OCI-LY7 (cell line): Measurements from ENCODE around the gene PDE2A. TPM values are rescaled to one million over a fixed set of nuclear protein-coding genes. Genes with fewer than 3 reads are reported as not detected.

ENCODE experiments used
- BruUV-seq: library from RNA; stranded (reverse); fragments of 400-500 nt; replicated peaks from 2 replicates; lab custom pipeline; 2021; lab: Mats Ljungman, UMichigan
- CTCF ChIA-PET: fragments of 300-600 bp; sonication (Branson Sonifier 250); formaldehyde crosslinking; loops from one replicate; lab custom pipeline; 2022; ENCODE audit warnings: antibody characterized with exemption; ENCODE audit not compliant: unreplicated experiment; lab: Charles Lee
- POLR2A ChIA-PET: fragments of 300-600 bp; sonication (Branson Sonifier 250); formaldehyde crosslinking; loops from one replicate; lab custom pipeline; 2022; ENCODE audit warnings: antibody characterized with exemption; lab: Charles Lee
- DNase-seq: peaks from one replicate; pipeline ENCODE4 v3.0.0-alpha.2; 2015; ENCODE audit warnings: low spot score
- H2AFZ ChIP-seq: fragments of 200-600 bp; sonication (generic), shearing (Covaris generic); 2 replicates; pipeline ENCODE4 v1.6.1; 2014; ENCODE audit warnings: mild to moderate bottlenecking, antibody characterized with exemption, low read length, moderate library complexity
- H3K27ac ChIP-seq: fragments of 200-600 bp; sonication (generic); 2 replicates; pipeline ENCODE4 v1.5.1; 2014; ENCODE audit warnings: mixed run types, low read depth, mild to moderate bottlenecking, moderate library complexity, low read length, inconsistent platforms; ENCODE audit not compliant: poor library complexity, severe bottlenecking
- H3K36me3 ChIP-seq: fragments of 200-600 bp; sonication (generic); 2 replicates; pipeline ENCODE4 v1.6.1; 2014; ENCODE audit warnings: mild to moderate bottlenecking, antibody characterized with exemption, low read length, moderate library complexity, mixed read lengths; ENCODE audit not compliant: insufficient read depth
- H3K4me1 ChIP-seq: fragments of 200-600 bp; sonication (generic); 2 replicates; pipeline ENCODE4 v1.5.1; 2014; ENCODE audit warnings: mild to moderate bottlenecking, low read length; ENCODE audit not compliant: insufficient read depth, poor library complexity, severe bottlenecking
- H3K4me2 ChIP-seq: fragments of 200-600 bp; sonication (generic); 2 replicates; pipeline ENCODE4 v1.6.1; 2014; ENCODE audit warnings: mild to moderate bottlenecking, low read length
- H3K4me3 ChIP-seq: fragments of 200-600 bp; sonication (generic); 2 replicates; pipeline ENCODE4 v1.5.1; 2014; ENCODE audit warnings: mild to moderate bottlenecking, low read depth, low read length; ENCODE audit not compliant: poor library complexity, severe bottlenecking
- H3K79me2 ChIP-seq: fragments of 200-600 bp; sonication (generic); 2 replicates; pipeline ENCODE4 v1.6.1; 2016; ENCODE audit warnings: low read depth, mild to moderate bottlenecking, low read length, moderate library complexity, mixed read lengths; ENCODE audit not compliant: insufficient read depth
- H3K9me2 ChIP-seq: fragments of 200-600 bp; sonication (generic); 2 replicates; pipeline ENCODE4 v1.6.1; 2016; ENCODE audit warnings: mild to moderate bottlenecking, low read length, mixed read lengths; ENCODE audit not compliant: insufficient read depth
- H3K9me3 ChIP-seq: fragments of 200-600 bp; sonication (generic); 2 replicates; pipeline ENCODE4 v1.6.1; 2014; ENCODE audit warnings: mild to moderate bottlenecking, mixed run types, low read length, mixed read lengths
- H4K20me1 ChIP-seq: fragments of 200-600 bp; sonication (generic); 2 replicates; pipeline ENCODE4 v1.6.1; 2014; ENCODE audit warnings: mild to moderate bottlenecking, antibody characterized with exemption, low read length, moderate library complexity, mixed read lengths; ENCODE audit not compliant: insufficient read depth
- EZH2phosphoT487 ChIP-seq: fragments of 200-600 bp; sonication (generic); IDR thresholded peaks from 2 replicates; pipeline ENCODE4 v1.6.1; 2018; ENCODE audit warnings: low read depth, borderline replicate concordance, mild to moderate bottlenecking, mixed run types, antibody characterized with exemption, low read length, moderate library complexity, mixed read lengths
- intact Hi-C: fragments of 100-400 bp; cut with micrococcal nuclease; formaldehyde crosslinking; loops from one replicate; pipeline ENCODE4 v1.10.0; 2022; ENCODE audit not compliant: unreplicated experiment
- total RNA-seq, 2 experiments: library from RNA; depleted of rRNA in 1 of 2; stranded (reverse); fragments of >200 nt in 1 of 2; shearing (Covaris generic) in 1 of 2; gene quantifications; 2 replicates each; pipeline ENCODE4 v1.2.3, GENCODE V29; 2014 to 2022
- TF ChIP-seq, protein P1 (sequence below): fragments of 200-600 bp; sonication (generic); conservative IDR thresholded peaks from 2 replicates; pipeline ENCODE4 v1.5.1; 2014; ENCODE audit warnings: mild to moderate bottlenecking, antibody characterized with exemption, low read length, moderate library complexity, mixed read lengths

Gene PDE2A
- total RNA-seq, 2 experiments from 2014 or later, result 0.68 TPM; not detected in 1

DNA sequence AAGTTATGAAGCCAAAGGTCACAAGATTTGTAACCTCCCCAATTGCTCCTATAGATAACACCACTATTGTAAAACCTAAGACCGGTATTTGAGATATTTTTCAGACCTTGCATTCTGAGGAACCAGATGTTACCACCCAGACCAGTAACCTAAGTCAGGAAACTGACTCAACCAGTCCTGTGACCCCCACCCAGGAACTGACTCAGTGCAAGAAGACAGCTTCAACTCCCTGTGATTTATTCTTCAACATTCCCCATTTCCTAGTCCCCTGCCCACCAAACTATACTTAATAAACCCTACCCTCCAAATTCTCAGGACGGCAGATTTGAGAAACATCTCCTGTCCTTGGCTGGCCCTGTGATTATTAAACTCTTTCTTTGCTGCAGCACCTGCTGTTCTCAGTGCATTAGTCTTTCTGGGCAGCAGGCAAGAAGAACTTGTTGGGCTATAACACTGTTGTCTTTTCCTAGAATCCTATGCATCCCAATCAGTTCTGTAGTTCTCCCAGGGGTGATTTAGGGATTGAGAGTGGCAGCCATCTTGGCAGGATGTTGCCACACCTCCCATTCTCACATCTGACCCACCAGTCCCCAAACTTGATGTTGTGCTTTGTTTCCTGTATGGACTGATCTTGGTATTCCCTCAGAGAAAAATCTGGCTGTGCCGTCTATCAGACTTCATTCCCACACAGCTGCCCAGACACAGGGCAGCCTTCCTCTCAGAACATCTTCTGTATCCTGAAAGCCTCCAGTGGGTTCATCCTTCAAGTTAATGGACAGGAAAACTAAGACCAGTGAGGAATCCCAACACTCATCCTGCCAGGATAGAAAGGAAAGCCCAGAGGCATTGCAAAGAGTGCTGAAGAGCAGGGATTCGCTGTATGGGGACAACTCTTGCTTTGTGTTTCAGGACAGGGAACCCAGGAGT, 104.0 kb downstream of the PDE2A start:
- TF ChIP-seq EZH2phosphoT487, result no peak
- TF ChIP-seq, protein P1, sequence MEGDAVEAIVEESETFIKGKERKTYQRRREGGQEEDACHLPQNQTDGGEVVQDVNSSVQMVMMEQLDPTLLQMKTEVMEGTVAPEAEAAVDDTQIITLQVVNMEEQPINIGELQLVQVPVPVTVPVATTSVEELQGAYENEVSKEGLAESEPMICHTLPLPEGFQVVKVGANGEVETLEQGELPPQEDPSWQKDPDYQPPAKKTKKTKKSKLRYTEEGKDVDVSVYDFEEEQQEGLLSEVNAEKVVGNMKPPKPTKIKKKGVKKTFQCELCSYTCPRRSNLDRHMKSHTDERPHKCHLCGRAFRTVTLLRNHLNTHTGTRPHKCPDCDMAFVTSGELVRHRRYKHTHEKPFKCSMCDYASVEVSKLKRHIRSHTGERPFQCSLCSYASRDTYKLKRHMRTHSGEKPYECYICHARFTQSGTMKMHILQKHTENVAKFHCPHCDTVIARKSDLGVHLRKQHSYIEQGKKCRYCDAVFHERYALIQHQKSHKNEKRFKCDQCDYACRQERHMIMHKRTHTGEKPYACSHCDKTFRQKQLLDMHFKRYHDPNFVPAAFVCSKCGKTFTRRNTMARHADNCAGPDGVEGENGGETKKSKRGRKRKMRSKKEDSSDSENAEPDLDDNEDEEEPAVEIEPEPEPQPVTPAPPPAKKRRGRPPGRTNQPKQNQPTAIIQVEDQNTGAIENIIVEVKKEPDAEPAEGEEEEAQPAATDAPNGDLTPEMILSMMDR, result no peak
- Histone ChIP-seq H3K4me1 (no peaks in the 10 kb centered on the region), H4K20me1 (no peaks in the 10 kb centered on the region), H3K9me2 (no peaks in the 10 kb centered on the region), H3K36me3 (no peaks in the 10 kb centered on the region), H3K9me3 (no peaks in the 10 kb centered on the region), H3K27ac (no peak overlapping the region), H3K4me3 (no peak overlapping the region), H3K79me2 (no peaks in the 10 kb centered on the region), H2AFZ (no peak overlapping the region), H3K4me2 (no peak overlapping the region)
- no TSS peak for BruUV-seq
- no peak for DNase-seq
- POLR2A ChIA-PET, result no interaction called here
- CTCF ChIA-PET, result no interaction called here
- intact Hi-C loops, result no loop called here

DNA sequence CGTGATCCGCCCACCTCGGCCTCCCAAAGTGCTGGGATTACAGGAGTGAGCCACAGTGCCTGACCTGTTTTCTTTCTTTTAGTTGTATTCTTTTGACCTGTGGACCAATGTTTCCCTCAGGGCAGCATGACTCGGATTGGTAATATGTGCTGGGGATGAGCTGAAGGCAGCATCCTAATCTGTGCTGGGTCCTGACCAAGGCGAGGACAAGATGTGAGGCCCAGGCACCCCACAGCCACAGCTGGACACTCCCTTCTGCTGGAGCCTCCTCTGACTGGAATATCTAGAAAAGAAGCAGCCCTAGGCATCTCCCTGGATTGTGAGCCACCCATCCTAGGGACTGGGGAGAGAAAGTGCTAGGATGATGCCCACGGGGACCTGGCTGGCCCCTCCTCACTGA, 105.4 kb downstream of the PDE2A start:
- Histone ChIP-seq H2AFZ (no peak overlapping the region), H3K9me3 (no peaks in the 10 kb centered on the region), H4K20me1 (no peaks in the 10 kb centered on the region), H3K36me3 (no peaks in the 10 kb centered on the region), H3K27ac (no peak overlapping the region), H3K4me1 (no peaks in the 10 kb centered on the region), H3K4me3 (no peak overlapping the region), H3K79me2 (no peaks in the 10 kb centered on the region), H3K4me2 (no peak overlapping the region), H3K9me2 (no peaks in the 10 kb centered on the region)
- POLR2A ChIA-PET, result no interaction called here
- DNase-seq, result no peak
- no TSS peak for BruUV-seq
- intact Hi-C loops, result no loop called here
- TF ChIP-seq EZH2phosphoT487, result no peak
- TF ChIP-seq, protein P1, result no peak
- CTCF ChIA-PET, result no interaction called here

DNA sequence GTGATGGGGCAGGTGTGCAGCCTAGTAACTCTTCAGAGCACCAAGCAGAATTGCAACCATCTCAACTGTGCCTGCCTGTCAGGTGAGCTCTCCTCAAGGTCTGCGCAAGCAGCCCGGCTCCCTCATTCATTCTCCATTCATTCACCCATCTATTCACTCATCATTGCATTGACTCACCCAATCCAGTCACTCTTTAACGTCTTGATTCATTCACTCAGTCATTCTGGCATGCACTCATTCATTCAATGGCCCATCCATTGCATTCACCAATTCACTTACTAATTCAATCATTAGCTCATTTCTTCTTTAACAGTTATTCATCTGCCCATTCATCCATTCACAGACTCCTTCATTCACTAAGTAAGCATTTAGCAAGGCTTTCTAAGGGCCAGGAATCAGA, 111.8 kb downstream of the PDE2A start:
- ChIA-PET CTCF (interaction anchor here (1.8 kb wide), 1 partner anchor 91 kb away, joined by 4 read pairs; no protein-coding TSS in a partner anchor), POLR2A (no interaction called here)
- Histone ChIP-seq H3K4me2 (no peak overlapping the region), H4K20me1 (no peaks in the 10 kb centered on the region), H3K9me3 (no peaks in the 10 kb centered on the region), H3K9me2 (no peaks in the 10 kb centered on the region), H3K4me3 (no peak overlapping the region), H3K27ac (no peak overlapping the region), H3K36me3 (no peaks in the 10 kb centered on the region), H2AFZ (no peak overlapping the region), H3K79me2 (no peaks in the 10 kb centered on the region), H3K4me1 (no peaks in the 10 kb centered on the region)
- DNase-seq, result no peak
- intact Hi-C loops, result no loop called here
- no TSS peak for BruUV-seq
- TF ChIP-seq, protein P1, result no peak
- TF ChIP-seq EZH2phosphoT487, result no peak
